CD4-positive, alpha-beta T cell treated with Interleukin-6 at 100 ng/mL for 8 hours (primary cell): ENCODE measurements around the gene SUSD6.
"Not testable (repeated sequence)": the region's sequence is repeated elsewhere in the genome, so short reads cannot be mapped to it uniquely, and the experiment has no call there.

Experiments
- DNase-seq: peaks from one replicate; pipeline ENCODE4 v3.0.0-alpha.2; 2020; ENCODE audit warnings: mixed read lengths, low spot score

The SUSD6 gene

DNA sequence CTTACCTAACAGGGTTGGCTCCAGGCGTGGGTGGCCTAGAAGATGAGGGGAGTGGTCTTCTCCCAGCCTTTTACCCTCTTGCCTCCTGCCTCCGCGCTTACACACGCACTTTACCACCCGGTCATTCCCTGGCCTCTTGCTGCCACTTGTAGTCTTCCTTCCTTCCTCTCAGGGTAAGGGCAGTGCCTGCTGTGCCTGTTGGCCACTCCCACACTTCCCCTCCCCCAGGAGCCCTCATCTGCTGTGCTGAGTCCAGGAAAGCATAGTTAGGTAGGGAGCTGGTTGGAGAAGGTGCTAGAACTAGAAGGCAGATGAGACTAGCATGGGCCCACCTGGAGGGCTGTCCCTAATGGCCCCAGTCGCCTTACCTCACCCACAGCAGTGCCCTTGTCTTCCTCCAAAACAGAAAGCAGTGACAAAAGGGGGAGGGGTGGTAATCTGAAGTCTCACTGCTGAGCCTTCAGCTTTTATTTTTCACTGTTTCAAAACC is 101.2 kb downstream of the SUSD6 start:
- no peak for DNase-seq

DNA sequence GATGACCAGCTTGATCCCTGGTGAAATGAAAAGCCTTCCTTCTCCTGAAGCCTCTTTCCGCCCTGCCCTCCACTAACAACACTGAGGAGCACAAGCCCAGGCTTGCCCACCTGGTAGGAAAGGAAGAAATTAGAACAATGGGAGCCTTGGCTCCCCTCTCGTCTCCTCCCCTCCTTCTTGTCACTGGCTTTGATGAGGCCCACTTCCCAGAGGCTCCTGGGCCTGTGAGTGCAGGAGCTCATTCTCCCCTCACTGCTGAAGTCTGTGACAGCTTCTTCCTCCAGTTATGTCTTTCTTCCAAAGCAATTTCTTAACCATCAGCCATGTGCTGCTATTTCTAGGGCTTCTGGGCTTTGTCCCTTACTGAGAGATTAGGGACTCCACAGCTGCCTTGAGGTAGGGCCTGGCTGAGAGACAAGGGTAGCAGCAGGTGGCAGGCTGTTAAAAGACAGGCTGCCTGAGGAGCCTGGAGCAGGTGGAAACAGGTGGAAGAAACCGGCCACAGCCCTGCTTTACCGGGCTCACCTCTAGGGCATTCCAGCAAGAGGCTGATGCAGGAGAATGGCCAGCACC is 101.9 kb downstream of the SUSD6 start:
- no peak for DNase-seq

DNA sequence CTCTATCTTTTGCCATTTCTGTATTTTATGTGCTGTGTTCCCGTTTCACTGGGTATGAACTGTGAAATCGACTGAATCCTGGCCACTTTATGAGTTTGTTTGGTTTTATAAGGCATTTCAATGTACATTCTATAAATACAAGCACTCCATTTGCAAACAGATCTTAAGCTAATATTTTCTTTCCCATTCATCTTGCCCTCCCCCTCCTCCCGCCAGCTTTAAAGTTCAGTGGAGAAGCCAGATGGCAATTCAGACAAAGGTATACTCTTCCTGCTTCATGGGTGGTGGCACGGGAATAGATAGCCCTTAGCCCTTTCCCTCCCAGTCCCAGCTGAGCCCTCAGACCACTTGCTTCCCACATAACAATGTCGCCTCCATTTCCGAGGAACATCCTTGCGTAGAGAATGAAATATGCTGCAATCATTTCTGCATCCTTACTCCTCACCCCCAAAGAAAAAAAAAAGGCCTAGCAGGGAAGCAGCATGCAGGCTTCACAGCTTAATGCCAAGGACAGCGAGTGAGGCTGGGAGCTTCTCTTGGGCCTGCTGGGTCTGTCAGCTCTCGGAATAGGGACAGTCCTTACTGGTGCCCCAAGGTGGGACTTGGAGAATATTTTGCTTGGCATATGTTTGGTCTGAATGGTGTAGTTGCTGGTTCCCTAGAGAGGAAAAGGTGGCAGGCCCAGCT is 102.7 kb downstream of the SUSD6 start:
- no peak for DNase-seq

- no peak for DNase-seq
These were observed 104.5 kb downstream of the SUSD6 start for GRCh38 chr14:69715725-69716477.

GRCh38 chr14:69716478-69717187 is 105.2 kb downstream of the SUSD6 start:
- no peak for DNase-seq

DNA sequence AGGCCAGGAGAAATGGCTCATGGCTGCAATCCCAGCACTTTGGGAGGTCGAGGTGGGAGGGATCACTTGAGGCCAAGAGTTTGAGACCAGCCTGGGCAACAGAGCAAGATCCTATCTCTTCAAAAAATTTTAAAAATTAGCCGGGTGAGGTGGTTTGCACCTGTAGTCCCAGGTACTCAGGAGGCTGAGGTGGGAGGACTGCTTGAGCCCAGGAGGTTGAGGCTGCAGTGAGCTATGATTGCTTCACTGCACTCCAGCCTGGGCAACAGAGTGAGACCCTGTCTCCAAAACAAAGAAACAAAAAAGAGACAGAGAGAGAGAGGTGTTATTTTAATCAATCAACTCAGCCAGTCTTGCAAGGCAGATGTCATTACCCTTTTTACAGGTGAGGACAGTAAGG is 107.2 kb downstream of the SUSD6 start:
- not testable (repeated sequence) for DNase-seq

GRCh38 chr14:69719501-69719951 is 108.1 kb downstream of the SUSD6 start:
- no peak for DNase-seq

- no peak for DNase-seq
These were observed 109.5 kb downstream of the SUSD6 start for GRCh38 chr14:69720912-69721311.

DNA sequence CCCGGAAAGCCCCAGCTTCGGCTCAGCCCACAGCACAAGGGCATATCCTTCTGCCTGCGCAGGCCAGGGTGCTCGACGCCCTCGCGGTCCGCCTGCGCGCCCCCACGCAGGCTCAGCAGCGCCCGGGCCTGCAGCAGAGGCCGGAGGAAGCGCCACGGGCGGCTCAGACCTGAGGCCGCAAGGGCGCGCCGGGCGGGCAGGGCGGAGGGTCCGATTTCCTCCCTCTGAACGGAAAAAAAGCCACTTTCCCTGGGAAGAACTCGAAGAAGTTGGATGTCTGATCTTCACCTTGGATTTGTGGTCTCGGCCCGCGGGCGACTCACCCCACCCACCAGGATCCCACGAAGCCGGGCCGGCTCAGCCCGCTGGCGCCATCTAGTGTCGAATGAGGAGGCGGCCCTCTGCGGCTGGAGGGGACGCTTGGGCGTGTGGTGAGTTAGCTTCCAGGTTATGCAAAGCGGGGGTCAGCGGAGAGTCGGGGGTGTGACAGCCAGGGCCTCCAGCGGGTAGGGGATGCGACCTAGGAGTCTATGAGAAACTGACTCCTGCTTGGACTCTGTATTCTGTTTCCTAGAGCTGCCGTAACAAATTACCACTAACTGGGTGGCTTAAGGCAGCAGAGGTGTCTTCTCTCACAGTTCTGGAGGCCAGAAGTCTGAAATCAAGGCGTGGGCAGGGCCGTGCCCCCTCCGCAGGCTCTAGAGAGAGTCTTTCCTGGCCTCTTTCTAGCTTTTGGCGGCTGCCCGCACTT is 115.5 kb downstream of the SUSD6 start:
- DNase-seq, result peak; percentile 79

DNA sequence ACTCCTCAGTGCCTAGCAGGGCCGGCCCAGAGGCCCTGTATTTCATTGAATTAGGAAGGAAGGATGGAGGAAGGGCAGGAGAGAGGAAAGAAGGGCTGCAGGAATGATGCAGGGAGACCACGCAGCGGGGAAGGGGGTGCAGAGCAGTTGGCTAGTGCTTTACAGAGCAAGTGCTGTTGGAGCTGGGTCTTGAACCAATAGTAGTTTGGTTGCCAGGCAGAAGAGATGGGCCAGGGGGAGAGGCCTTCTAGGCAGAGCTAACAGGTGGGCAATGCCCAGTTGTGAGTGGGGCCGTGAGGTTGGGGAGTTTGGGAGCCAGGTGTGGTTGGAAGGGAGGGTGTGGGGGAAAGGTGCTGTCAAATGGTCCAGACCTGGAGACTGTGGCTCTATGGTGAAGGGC is 116.5 kb downstream of the SUSD6 start:
- DNase-seq, result no peak

DNA sequence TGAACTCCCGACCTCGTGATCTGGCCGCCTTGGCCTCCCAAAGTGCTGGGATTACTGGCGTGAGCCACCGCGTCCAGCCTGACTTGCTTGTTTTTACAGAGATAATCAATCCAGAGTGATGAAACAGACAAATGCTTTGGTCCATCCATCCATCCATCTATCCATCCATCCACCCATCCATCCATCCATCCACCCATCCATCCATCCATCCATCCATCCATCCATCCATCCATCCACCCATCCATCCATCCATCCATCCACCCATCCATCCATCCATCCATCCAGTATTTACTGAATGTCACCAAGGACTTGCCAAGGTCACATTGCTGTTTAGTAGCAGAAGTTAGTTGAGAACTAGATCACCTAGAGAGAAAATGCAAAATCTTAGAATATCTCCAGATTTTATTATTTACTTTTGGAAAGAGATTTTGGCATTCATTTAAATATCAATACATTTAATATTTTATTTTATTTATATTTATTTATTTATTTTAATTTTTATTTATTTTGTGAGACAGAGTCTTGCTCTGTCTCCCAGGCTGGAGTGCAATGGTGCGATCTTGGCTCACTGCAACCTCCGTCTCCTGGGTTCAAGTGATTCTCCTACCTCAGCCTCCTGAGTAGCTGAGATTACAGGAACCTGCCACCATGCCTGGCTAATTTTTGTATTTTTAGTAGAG is 120.7 kb downstream of the SUSD6 start:
- not testable (repeated sequence) for DNase-seq

GRCh38 chr14:69736405-69736804 is 125.0 kb downstream of the SUSD6 start:
- not testable (repeated sequence) for DNase-seq

DNA sequence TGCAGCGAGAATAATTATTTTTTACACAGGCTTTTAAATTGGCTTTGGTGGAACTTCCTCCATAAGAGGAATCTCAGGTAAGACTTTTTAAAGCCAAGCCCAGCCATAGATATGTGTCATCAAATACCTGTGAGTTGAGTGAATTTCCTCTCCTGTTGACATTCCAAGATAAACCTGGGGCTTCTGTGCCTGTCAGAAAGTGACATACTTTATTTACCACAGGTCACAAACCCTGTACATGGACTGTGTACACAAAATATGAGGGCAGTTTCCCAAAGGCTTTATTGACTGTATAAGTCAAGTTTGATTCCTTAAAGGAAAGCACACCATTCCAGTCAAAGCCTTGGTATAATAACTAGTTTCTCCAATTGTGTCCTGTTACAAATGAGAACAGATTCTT is 129.7 kb downstream of the SUSD6 start:
- DNase-seq, result no peak

GRCh38 chr14:69749956-69750355 is 138.6 kb downstream of the SUSD6 start:
- DNase-seq, result no peak

DNA sequence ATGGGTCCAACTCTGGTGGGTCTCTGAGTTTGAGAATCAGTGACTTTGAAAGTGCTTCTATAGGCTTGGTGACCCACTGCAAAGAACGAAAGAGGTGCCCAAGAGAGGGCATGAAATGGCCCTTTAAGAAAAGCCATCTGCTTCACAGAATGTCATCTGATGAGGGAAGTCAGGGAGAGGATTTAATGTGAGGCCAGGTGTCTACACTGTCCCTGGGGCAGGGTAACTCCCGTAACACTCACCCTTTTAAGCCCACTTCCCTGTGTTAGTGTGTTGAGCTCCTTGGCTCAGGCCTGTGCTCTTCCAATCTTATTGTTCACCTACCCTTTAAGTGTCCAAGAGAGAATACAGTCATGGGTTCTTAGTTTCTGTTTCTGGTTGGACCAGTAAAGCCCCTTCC is 139.1 kb downstream of the SUSD6 start:
- no peak for DNase-seq

DNA sequence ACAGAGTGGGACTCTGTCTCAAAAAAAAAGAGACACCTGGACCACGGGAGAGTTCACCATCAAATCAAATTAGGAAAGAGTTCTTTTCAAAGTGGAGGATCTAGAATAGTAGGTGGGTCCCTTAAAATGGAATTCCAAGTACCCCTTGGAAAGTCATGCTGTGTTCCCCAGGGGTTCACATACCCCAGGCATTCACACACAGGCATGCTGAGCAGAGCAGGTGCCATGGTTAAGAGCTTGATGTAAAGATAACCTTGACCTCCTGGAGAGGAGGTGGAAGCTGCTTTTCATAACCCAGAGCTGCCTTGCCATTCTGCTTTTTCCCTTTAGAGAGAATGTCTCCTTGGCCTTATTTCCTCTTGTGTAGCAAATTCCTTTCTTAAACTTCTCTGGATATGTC is 141.4 kb downstream of the SUSD6 start:
- DNase-seq, result no peak

DNA sequence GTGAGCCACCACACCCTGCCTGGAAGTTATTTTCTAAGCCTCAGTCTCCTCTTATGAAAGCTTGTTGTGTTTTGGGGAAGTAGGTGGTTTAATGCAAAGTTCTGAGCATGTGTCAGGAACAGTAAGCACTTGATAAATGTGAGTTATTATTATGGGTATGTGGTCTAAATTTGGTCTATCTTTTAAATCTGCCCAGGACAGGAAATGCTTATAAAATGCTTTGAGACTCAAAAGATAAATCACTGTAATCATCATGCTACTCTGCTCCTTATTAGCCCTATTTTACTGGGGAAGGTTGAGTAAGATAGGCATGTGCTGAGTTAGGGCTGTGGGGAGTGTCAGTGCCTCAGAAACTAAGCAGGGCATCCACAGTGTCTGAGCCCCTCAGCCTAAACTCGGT is 142.5 kb downstream of the SUSD6 start:
- DNase-seq, result no peak

- no peak for DNase-seq
These were observed 143.1 kb downstream of the SUSD6 start for GRCh38 chr14:69754487-69754886.

DNA sequence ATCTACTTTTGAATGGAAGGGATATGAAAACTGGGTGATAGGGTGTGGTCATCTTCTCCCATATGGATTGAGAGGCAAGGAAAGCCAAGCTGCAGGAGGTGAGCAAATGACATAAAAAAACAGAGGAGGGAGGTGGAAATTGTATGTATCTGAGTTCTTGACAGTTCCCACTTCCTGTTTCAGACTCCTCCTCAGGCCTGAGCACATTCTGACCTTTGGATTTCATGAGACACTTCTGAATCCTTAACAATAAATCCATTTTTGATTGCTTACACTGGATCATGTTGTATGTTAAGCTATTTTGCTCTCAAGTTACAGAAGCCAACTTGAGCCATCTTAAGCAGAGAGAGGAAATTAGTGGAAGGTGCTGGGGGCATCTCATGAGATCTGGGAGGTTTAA is 143.9 kb downstream of the SUSD6 start:
- DNase-seq, result no peak

DNA sequence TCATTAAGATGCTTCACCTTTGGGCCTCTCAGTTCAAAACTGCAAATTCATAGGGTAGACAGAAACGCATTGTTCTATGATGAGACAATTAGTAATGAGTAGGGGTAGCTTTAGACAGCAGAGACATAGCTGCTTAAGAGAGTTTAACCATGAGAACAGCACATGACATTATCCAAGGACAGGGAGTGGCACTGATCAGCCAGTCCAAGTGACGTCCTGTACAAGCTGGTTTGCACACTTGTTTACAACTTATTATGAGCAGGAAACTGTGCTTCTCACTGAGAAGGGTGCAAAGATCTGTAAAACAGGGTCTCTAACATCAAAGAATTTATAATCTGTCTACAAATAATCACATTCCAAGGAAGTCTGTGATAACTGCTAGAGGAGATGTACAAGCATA is 144.4 kb downstream of the SUSD6 start:
- DNase-seq, result no peak

DNA sequence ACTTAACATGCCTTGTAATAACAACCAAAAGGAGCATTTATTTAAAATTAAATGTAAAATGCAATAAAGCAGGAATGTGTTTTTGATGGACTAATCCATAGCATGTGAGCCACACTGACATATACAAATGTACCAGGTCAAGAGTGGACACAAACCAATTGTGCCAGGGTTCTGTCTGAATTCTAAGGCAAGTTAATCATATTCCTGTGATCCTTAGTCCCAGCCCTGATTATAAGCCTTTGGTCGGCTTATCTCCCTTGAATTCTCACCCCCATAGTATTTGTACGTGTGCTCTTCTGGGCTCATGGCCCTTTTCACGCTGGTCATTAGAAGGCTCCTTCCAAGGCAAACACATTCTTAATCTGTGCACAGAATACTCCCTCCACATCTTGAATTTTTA is 144.9 kb downstream of the SUSD6 start:
- no peak for DNase-seq
